A549 (cell line): ENCODE data around the gene FASTK. TPM values are rescaled to one million over a fixed set of nuclear protein-coding genes. Genes with fewer than 3 reads are reported as not detected.

Source experiments
- ATAC-seq, 2 experiments: fragments of 200-7000 bp in 1 of 2; fragments of >200 bp in 1 of 2; cut with Nextera tagmentation in 1 of 2; cut with Tn5 transposase in 1 of 2; 3 replicates each; pipeline versions ENCODE4 v1.8.0 to v1.9.1; 2018 to 2020; ENCODE audit warnings: mild to moderate bottlenecking in 1 of 2, moderate library complexity in 1 of 2
- CTCF ChIA-PET: fragments of 300-600 bp; sonication (Branson Sonifier 250); formaldehyde crosslinking; extraction: SDS; loops from one replicate; lab custom pipeline; 2021; ENCODE audit warnings: antibody characterized with exemption, inconsistent platforms; lab: Yijun Ruan, JAX
- POLR2A ChIA-PET: fragments of 350-600 bp; formaldehyde crosslinking; extraction: SDS; loops from one replicate; lab custom pipeline; 2021; ENCODE audit warnings: antibody characterized with exemption, inconsistent platforms; lab: Yijun Ruan, JAX
- DNase-seq, 2 experiments: peaks; one replicate each; pipeline versions ENCODE4 v3.0.0 to v3.0.0-alpha.2; 2011 to 2016; ENCODE audit warnings: low read depth in 1 of 2, low spot score in 1 of 2
- FAIRE-seq: peaks from 2 replicates; lab custom pipeline; 2011; peaks lifted over from hg19 to GRCh38; lab: Jason Lieb, UNC
- H3K27ac ChIP-seq, 2 experiments: fragments of >200 bp; sonication (Bioruptor Twin); formaldehyde crosslinking; 3 replicates each; pipeline ENCODE4 v1.5.1; 2016 to 2017
- H3K4me1 ChIP-seq: fragments of >200 bp; sonication (Bioruptor Twin); formaldehyde crosslinking; 3 replicates; pipeline ENCODE4 v1.6.1; 2016
- H3K4me2 ChIP-seq: fragments of >200 bp; sonication (Bioruptor Twin); formaldehyde crosslinking; 3 replicates; pipeline ENCODE4 v1.6.1; 2016
- H3K4me3 ChIP-seq: fragments of >200 bp; sonication (Bioruptor Twin); formaldehyde crosslinking; 3 replicates; pipeline ENCODE4 v1.5.1; 2016
- H3K9me3 ChIP-seq: fragments of >200 bp; sonication (Bioruptor Twin); formaldehyde crosslinking; 3 replicates; pipeline ENCODE4 v1.6.1; 2016
- BHLHE40 ChIP-seq: IDR thresholded peaks from 2 replicates; pipeline ENCODE4 v1.6.1; 2012; ENCODE audit warnings: low read depth, low read length, inconsistent platforms
- CEBPB ChIP-seq, 2 experiments: fragments of >200 bp in 1 of 2; sonication (Bioruptor Twin) in 1 of 2; formaldehyde crosslinking in 1 of 2; IDR thresholded peaks; 2 replicates each; pipeline ENCODE4 v1.6.1; 2012 to 2016
- CHD2 ChIP-seq: fragments of 150-350 bp; IDR thresholded peaks from 2 replicates; pipeline ENCODE4 v1.6.1; 2014; ENCODE audit warnings: low read length; ENCODE audit not compliant: partially characterized antibody
- CHD4 ChIP-seq: fragments of 200-600 bp; sonication (generic); IDR thresholded peaks from 2 replicates; pipeline ENCODE4 v1.6.1; 2016; ENCODE audit warnings: antibody characterized with exemption, mild to moderate bottlenecking, borderline replicate concordance
- EHF ChIP-seq: fragments of 250-450 bp; sonication (Bioruptor Pico); IDR thresholded peaks from 2 replicates; pipeline ENCODE4 v1.5.0; 2020; ENCODE audit warnings: mild to moderate bottlenecking
- EHMT2 ChIP-seq: fragments of 200-600 bp; sonication (generic); IDR thresholded peaks from 2 replicates; pipeline ENCODE4 v1.6.1; 2016; ENCODE audit warnings: antibody characterized with exemption, low read depth, mild to moderate bottlenecking, moderate library complexity
- ELK1 ChIP-seq: fragments of 150-350 bp; IDR thresholded peaks from 2 replicates; pipeline ENCODE4 v1.6.1; 2014; ENCODE audit warnings: low read depth, mild to moderate bottlenecking, low read length
- GATA3 ChIP-seq: IDR thresholded peaks from 2 replicates; pipeline ENCODE4 v1.6.1; 2012; ENCODE audit warnings: borderline replicate concordance
- HEYL ChIP-seq: fragments of 250-450 bp; sonication (Bioruptor Pico); IDR thresholded peaks from 2 replicates; pipeline ENCODE4 v1.8.0; 2021; ENCODE audit warnings: mild to moderate bottlenecking, moderate library complexity
- HMGXB4 ChIP-seq: fragments of 250-450 bp; sonication (Bioruptor Pico); IDR thresholded peaks from 2 replicates; pipeline ENCODE4 v1.5.0; 2021; ENCODE audit warnings: mild to moderate bottlenecking, moderate library complexity, borderline replicate concordance
- JUN ChIP-seq, 2 experiments: fragments of >200 bp; sonication (Bioruptor Twin); formaldehyde crosslinking; IDR thresholded peaks; 2 replicates in 1 of 2; 3 replicates in 1 of 2; pipeline ENCODE4 v1.6.1; 2016 to 2017
- KDM5A ChIP-seq: fragments of 200-600 bp; sonication (generic); IDR thresholded peaks from 2 replicates; pipeline ENCODE4 v1.6.1; 2016; ENCODE audit warnings: antibody characterized with exemption, mild to moderate bottlenecking
- MAZ ChIP-seq: fragments of 150-350 bp; IDR thresholded peaks from 2 replicates; pipeline ENCODE4 v1.6.1; 2014; ENCODE audit warnings: antibody characterized with exemption, low read depth, low read length, borderline replicate concordance
- NPAS2 ChIP-seq: fragments of 250-450 bp; sonication (Bioruptor Pico); IDR thresholded peaks from 2 replicates; pipeline ENCODE4 v1.8.0; 2022; ENCODE audit warnings: mild to moderate bottlenecking, moderate library complexity, borderline replicate concordance
- PBX3 ChIP-seq: IDR thresholded peaks from 2 replicates; pipeline ENCODE4 v1.6.1; 2012
- PHF8 ChIP-seq: fragments of 200-600 bp; sonication (generic); IDR thresholded peaks from 2 replicates; pipeline ENCODE4 v1.6.1; 2016; ENCODE audit warnings: low read depth, mild to moderate bottlenecking, antibody characterized with exemption, moderate library complexity, borderline replicate concordance
- RAD21 ChIP-seq, 2 experiments: fragments of >200 bp in 1 of 2; sonication (Bioruptor Twin) in 1 of 2; formaldehyde crosslinking in 1 of 2; IDR thresholded peaks in 1 of 2; conservative IDR thresholded peaks in 1 of 2; 2 replicates in 1 of 2; 3 replicates in 1 of 2; pipeline ENCODE4 v1.6.1; 2012 to 2018; ENCODE audit warnings: inconsistent platforms in 1 of 2
- RARB ChIP-seq: fragments of 250-450 bp; sonication (Bioruptor Pico); IDR thresholded peaks from 2 replicates; pipeline ENCODE4 v1.8.0; 2021; ENCODE audit warnings: mild to moderate bottlenecking, moderate library complexity
- RNF2 ChIP-seq: fragments of 200-600 bp; sonication (generic); IDR thresholded peaks from 2 replicates; pipeline ENCODE4 v1.6.1; 2016; ENCODE audit warnings: low read depth, mild to moderate bottlenecking, antibody characterized with exemption, moderate library complexity, borderline replicate concordance
- SMC3 ChIP-seq: fragments of >200 bp; sonication (Bioruptor Twin); formaldehyde crosslinking; IDR thresholded peaks from 3 replicates; pipeline ENCODE4 v1.6.1; 2018; ENCODE audit warnings: inconsistent platforms
- ZFP36 ChIP-seq: fragments of 450-650 bp; IDR thresholded peaks from 2 replicates; pipeline ENCODE4 v1.6.1; 2014; ENCODE audit warnings: borderline replicate concordance; ENCODE audit not compliant: partially characterized antibody
- ZNF302 ChIP-seq: fragments of 250-450 bp; sonication (Bioruptor Pico); IDR thresholded peaks from 2 replicates; pipeline ENCODE4 v1.9.0; 2021; ENCODE audit warnings: inconsistent platforms, mild to moderate bottlenecking, moderate library complexity
- ZSCAN20 ChIP-seq: fragments of 250-450 bp; sonication (Bioruptor Pico); IDR thresholded peaks from 2 replicates; pipeline ENCODE4 v1.8.0; 2022; ENCODE audit warnings: mild to moderate bottlenecking, moderate library complexity
- WGBS: methylation state at CpG from one replicate; pipeline ENCODE4 v1.1.6; 2017; ENCODE audit errors: missing lambda C conversion rate; 5-methylcytosine and 5-hydroxymethylcytosine counted together
- polyA plus RNA-seq, 4 experiments: library from polyadenylated mRNA; depleted of rRNA in 3 of 4; stranded (reverse); fragments of >200 nt; fragmentation: RNase III in 1 of 4; extraction: RNeasy Plus Mini Kit Qiagen cat#74134 plus additional on column Dnase treatment in 1 of 4; gene quantifications; 2 replicates in 3 of 4; 3 replicates in 1 of 4; pipeline ENCODE4 v1.2.3, GENCODE V29; 2011 to 2017
- TF ChIP-seq, protein P1 (sequence below): fragments of 450-650 bp; IDR thresholded peaks from 2 replicates; pipeline ENCODE4 v1.6.1; 2014; ENCODE audit warnings: antibody characterized with exemption
- TF ChIP-seq, protein P2 (sequence below): fragments of >200 bp; sonication (Bioruptor Twin); formaldehyde crosslinking; IDR thresholded peaks from 3 replicates; pipeline ENCODE4 v1.6.1; 2016
- TF ChIP-seq, protein P3 (sequence below): fragments of >200 bp; sonication (Bioruptor Twin); formaldehyde crosslinking; IDR thresholded peaks from 2 replicates; pipeline ENCODE4 v1.6.1; 2016

Gene FASTK
- polyA plus RNA-seq, 2 of the 4 experiments (the other 2 are of a cell fraction): 38.5 to 72.4 TPM

DNA sequence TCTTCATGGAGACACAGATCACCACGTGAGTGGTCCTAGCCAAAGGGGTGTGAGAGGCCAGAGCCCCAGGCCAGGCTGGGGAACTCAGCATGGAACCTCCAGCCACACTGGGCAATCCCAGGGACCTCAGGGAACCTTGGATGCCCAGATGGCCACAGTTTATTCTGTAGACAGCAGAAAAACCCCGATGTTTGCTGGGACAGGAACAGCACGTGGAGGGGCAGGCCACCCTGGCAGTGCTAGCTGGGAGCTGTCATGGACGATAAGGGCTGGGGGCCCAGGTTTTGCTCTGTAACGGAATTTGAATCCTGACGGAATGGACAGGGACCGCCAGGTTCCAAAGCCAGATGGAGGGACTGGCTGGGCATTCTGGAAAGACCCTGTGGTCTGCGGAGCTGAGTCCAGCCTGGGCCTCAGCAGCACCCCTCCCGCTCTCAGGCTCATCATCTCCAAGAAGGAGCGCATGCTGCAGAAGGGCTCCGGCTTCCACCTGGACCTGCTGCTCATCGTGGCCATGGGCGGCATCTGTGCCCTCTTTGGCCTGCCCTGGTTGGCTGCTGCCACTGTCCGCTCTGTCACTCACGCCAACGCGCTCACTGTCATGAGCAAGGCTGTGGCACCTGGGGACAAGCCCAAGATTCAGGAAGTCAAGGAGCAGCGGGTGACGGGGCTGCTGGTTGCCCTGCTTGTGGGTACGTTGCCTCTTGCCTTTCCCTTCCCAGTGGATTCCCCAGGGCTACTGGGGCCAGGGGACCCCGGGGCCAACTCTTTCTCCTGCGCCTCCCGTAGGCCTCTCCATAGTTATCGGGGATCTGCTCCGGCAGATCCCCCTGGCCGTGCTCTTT, 5.6 kb downstream of the FASTK start:
- FAIRE-seq (no peak), DNase-seq (no peak), ATAC-seq (no peak)
- WGBS: 90% methylated on average over 26 of the region's 26 CpGs
- Histone ChIP-seq H3K4me1 (peaks cover 32% of the 10 kb centered on the region), H3K4me2 (no peak overlapping the region), H3K4me3 (no peak overlapping the region), H3K9me3 (no peaks in the 10 kb centered on the region), H3K27ac (no peak overlapping the region)
- CTCF ChIA-PET: interaction anchor here (1.2 to 27.1 kb wide), 5 partner anchors 9 to 48 kb away, joined by 3 to 412 read pairs (median 5); no protein-coding TSS in a partner anchor
- POLR2A ChIA-PET: interaction anchor here (3.7 kb wide), 1 partner anchor 12 kb away, joined by 20 read pairs; no protein-coding TSS in a partner anchor
- TF ChIP-seq HEYL (CRISPR knock-in tag) (no peak), ZNF302 (CRISPR knock-in tag) (no peak), JUN (IDR thresholded peaks at IDR 0.05) (no peak), GATA3 (no peak), ZFP36 (no peak), KDM5A (no peak), CHD2 (no peak), ELK1 (no peak), BHLHE40 (no peak), SMC3 (no peak), PBX3 (no peak), CHD4 (no peak)
- TF ChIP-seq, protein P1, sequence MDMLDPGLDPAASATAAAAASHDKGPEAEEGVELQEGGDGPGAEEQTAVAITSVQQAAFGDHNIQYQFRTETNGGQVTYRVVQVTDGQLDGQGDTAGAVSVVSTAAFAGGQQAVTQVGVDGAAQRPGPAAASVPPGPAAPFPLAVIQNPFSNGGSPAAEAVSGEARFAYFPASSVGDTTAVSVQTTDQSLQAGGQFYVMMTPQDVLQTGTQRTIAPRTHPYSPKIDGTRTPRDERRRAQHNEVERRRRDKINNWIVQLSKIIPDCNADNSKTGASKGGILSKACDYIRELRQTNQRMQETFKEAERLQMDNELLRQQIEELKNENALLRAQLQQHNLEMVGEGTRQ: no peak
- TF ChIP-seq, protein P2, sequence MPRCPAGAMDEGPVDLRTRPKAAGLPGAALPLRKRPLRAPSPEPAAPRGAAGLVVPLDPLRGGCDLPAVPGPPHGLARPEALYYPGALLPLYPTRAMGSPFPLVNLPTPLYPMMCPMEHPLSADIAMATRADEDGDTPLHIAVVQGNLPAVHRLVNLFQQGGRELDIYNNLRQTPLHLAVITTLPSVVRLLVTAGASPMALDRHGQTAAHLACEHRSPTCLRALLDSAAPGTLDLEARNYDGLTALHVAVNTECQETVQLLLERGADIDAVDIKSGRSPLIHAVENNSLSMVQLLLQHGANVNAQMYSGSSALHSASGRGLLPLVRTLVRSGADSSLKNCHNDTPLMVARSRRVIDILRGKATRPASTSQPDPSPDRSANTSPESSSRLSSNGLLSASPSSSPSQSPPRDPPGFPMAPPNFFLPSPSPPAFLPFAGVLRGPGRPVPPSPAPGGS: no peak

GRCh38 chr7:151073990-151074389, 6.6 kb downstream of the FASTK start:
- POLR2A ChIA-PET: no interaction called here
- Histone ChIP-seq H3K27ac (no peak overlapping the region), H3K9me3 (no peaks in the 10 kb centered on the region), H3K4me2 (no peak overlapping the region), H3K4me1 (peaks cover 24% of the 10 kb centered on the region; the same call in 2 of the 3 replicates), H3K4me3 (no peak overlapping the region)
- no peak for ATAC-seq
- no peak for TF ChIP-seq EHF (CRISPR knock-in tag)
- no peak for TF ChIP-seq RNF2
- TF ChIP-seq RAD21 (conservative IDR thresholded peaks at IDR 0.05 in 1 of 2, IDR thresholded peaks at IDR 0.05 in 1 of 2): no peak
- TF ChIP-seq JUN (IDR thresholded peaks at IDR 0.05): no peak
- TF ChIP-seq ZFP36: no peak
- TF ChIP-seq PHF8: no peak
- no peak for TF ChIP-seq CEBPB (IDR thresholded peaks at IDR 0.05)
- no peak for TF ChIP-seq KDM5A
- TF ChIP-seq, protein P3, sequence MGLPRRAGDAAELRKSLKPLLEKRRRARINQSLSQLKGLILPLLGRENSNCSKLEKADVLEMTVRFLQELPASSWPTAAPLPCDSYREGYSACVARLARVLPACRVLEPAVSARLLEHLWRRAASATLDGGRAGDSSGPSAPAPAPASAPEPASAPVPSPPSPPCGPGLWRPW: no peak
- no peak for TF ChIP-seq NPAS2 (CRISPR knock-in tag)
- no peak for TF ChIP-seq CHD2
- TF ChIP-seq EHMT2: no peak
- no peak for TF ChIP-seq HMGXB4 (CRISPR knock-in tag)
- no peak for TF ChIP-seq ZSCAN20 (CRISPR knock-in tag)
- TF ChIP-seq, protein P2: no peak
- TF ChIP-seq GATA3: no peak
- TF ChIP-seq RARB (CRISPR knock-in tag): no peak
- TF ChIP-seq HEYL (CRISPR knock-in tag): no peak
- TF ChIP-seq MAZ: no peak
- DNase-seq: no peak
- CTCF ChIA-PET: interaction anchor here (1.2 to 27.1 kb wide), 3 partner anchors 11 to 63 kb away, joined by 3 to 412 read pairs (median 64); no protein-coding TSS in a partner anchor
- WGBS: 96% methylated on average over 17 of the region's 17 CpGs
- FAIRE-seq: no peak
